GM12872 (cell line): Measurements from ENCODE around the gene SPIN2A.
"Not testable (repeated sequence)": the region's sequence is repeated elsewhere in the genome, so short reads cannot be mapped to it uniquely, and the experiment has no call there.

ENCODE experiments used
- TF ChIP-seq, protein P1 (sequence below): IDR thresholded peaks from 3 replicates; pipeline ENCODE4 v1.5.1; 2011; ENCODE audit warnings: low read depth, mild to moderate bottlenecking, low read length, moderate library complexity; ENCODE audit not compliant: insufficient read depth

SPIN2A gene

DNA sequence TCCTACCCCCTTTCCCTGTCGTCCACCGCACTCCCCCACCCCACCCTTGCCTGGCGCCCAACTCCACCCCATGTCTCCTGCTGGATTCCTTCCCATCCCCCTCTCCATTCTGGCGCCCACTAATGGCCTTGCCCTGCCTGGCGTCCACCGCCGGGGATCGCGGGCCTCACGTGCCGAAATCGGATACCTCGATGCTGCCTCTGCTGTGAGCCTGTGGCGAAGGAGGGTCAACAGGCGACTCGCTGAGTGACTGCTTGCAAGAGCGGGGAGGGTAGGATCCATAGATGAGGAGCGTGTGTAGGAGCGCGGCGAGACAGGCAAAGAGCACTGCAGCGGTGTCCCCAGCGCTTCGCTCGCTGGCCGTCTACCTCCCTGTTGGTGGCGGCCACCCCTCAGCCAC is at the start of gene SPIN2A:
Gene SPIN2A, minus strand, starts transcription at position 325 of the 400 bp plus-strand sequence. CDS start 800 bp downstream, outside the sequence.
- TF ChIP-seq, protein P1, sequence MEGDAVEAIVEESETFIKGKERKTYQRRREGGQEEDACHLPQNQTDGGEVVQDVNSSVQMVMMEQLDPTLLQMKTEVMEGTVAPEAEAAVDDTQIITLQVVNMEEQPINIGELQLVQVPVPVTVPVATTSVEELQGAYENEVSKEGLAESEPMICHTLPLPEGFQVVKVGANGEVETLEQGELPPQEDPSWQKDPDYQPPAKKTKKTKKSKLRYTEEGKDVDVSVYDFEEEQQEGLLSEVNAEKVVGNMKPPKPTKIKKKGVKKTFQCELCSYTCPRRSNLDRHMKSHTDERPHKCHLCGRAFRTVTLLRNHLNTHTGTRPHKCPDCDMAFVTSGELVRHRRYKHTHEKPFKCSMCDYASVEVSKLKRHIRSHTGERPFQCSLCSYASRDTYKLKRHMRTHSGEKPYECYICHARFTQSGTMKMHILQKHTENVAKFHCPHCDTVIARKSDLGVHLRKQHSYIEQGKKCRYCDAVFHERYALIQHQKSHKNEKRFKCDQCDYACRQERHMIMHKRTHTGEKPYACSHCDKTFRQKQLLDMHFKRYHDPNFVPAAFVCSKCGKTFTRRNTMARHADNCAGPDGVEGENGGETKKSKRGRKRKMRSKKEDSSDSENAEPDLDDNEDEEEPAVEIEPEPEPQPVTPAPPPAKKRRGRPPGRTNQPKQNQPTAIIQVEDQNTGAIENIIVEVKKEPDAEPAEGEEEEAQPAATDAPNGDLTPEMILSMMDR = not testable (repeated sequence)

DNA sequence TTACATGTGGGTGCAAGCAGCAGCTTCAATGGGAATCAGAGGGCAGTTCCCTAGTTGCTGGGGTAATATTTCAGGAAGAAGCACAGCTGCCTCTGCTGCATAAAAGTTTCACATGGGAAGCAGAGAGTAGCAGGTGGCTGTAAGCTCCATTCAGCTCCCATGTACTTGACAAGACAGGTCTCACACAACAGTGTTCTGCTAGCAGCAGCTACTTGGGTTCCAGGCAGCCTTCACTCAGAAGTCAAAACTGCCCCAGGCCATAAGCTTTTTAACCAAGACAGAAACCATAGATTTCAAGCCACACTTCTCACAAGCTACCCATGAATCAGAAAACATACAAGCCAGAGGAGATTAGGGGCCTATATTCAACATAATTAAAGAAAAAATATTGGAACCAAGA is 41.4 kb upstream of the SPIN2A start:
- TF ChIP-seq, protein P1 = no peak

DNA sequence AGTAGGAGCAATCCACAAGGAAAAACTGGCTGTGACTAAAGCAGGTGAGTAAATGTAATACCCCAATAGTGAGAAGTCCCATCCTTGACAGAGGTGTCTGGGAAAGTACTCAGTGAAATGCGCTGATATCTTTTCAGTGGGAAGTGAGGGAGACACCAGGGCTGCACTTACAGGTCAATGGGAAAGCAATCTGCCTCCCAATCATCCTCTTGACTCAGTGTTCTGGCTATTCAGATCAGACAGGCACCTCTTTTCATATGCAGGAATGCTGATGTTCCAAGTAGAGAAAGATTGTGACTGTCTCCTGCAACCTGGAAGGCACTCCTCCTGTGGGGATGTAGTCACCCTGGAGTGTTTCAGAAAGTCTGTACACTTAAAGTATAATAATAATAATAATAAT is 39.9 kb upstream of the SPIN2A start:
- TF ChIP-seq, protein P1 = no peak

DNA sequence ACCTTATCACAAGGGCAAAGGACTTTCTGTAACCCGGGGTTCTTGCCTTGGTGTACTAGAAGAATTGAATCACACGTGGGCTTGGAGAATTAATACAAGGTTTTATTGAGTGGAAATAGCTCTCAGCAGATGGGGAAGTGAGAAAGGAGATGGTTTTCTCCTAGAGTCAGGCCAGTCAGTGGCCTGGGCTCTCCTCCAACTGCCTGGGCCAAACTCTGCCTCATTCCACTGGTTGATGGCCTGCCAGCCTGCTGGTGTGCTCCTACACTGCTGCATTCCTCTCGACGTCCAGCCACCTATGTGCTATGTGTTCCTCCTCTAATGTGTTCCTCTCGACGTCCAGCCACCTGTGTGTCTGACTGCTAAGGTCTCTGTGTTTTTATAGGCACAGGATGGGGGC is 35.3 kb upstream of the SPIN2A start:
- TF ChIP-seq, protein P1 = no peak

DNA sequence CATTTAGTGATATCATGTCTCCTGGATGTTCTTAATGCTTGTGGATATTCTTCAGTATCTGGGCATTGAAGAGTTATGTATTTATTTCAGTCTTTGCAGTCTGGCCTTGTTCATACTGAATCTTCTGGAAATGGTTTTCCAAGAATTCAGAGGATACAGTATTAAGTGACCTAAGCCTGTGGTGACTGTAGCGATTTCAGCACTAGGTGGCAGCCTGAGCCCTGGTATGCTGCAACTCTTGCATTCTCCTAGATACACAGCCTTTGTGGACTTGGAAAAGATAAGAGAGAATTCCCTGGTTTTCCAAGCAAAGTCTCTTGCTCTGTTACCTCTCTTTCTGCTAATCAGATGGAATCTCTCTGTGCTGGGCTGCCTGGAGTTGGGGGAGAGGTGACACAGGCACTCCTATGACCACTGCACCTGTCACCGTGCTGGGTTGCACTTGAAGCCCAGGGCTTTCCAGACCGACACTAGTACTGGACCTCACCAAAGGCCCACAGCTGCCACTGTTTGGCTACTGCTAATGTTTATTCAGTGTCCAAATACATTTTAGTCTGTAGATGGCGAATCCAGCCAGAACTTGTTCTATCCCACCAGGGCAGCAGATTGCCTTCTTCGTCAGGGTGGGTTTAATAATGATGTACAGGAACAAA is 19.3 kb upstream of the SPIN2A start:
- TF ChIP-seq, protein P1 = peak; percentile 43; the same call in 1 of the 3 replicates

DNA sequence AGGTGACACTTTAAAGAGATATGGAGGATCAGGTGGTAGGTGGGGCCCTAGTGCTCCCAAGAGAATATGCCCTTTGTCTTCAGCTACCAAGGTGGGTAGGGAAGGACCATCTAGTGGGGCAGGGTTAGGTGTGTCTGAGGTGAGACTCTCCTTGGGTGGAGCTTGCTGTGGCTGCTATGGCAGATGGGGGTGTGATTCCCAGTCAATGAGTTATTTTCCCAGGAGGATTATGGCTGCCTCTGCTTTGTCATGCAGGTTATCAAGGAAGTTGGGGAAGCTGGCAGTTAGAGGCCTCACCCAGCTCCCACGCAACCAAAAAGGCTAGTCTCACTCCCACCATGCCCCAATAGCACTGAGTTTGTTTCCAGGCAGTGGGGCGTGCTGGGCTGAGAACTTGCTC is 18.0 kb upstream of the SPIN2A start:
- TF ChIP-seq, protein P1 = no peak

DNA sequence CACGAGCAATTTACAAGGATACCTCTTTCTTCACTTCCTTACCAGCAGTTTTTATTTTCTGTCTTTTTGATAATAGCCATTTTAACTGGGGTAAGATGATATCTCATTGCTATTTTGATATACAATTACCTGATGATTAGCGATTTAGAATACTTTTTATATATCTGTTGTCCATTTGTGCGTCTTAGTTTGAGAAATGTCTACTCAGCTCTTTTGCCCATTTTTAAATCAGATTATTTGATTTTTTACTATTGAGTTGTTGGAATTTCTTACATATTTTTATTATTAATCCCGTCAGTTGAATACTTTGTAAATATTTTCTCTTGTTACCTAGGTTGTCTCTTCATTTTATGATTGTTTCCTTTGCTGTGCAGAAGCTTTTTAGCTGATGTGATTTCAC is 1.5 kb upstream of the SPIN2A start:
- TF ChIP-seq, protein P1 = no peak
